ENCODE measurements around the gene ANKRD39.
"Not testable (repeated sequence)": the region's sequence is repeated elsewhere in the genome, so short reads cannot be mapped to it uniquely, and the experiment has no call there.

The ANKRD39 gene, protein sequence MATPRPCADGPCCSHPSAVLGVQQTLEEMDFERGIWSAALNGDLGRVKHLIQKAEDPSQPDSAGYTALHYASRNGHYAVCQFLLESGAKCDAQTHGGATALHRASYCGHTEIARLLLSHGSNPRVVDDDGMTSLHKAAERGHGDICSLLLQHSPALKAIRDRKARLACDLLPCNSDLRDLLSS

DNA sequence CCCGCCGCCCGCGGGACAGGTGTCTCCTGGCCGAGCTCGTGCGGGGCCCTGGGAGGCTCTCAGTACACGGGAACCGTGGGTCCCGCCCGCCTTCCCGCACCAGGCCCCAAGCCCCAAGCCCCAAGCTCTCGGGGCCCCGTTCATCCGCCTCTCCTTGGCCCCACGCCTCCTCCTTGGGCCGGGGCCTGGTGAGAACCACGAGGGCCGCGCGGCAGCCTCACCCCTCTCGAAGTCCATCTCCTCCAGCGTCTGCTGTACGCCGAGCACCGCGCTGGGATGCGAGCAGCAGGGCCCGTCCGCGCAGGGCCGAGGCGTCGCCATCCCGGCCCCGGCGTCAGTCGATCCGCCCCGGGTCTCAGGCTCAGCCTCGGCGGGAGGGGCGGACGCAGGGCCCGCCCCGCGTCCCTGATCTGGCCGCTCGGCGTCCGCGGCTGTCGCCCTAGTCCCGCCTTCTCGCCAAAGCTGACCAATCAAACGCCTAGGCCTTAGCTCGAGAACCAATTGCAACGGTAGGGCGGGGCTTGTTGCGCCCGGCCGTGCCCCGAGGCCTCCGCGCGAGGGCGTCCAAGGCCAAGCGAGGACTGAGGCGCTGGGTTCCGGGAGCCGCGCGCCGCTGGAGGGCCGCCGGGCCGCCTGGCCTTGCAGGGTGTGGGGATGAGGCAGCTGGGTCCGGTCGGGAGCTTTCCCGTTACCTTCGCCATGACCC lies at the start of gene ANKRD39:
ANKRD39 (minus strand) TSS at position 350 of the 706 bp plus-strand sequence; CDS start at position 321, 29 bp downstream.
- peak; percentile 96 for DNase-seq (ENCODE audit: low read depth)

DNA sequence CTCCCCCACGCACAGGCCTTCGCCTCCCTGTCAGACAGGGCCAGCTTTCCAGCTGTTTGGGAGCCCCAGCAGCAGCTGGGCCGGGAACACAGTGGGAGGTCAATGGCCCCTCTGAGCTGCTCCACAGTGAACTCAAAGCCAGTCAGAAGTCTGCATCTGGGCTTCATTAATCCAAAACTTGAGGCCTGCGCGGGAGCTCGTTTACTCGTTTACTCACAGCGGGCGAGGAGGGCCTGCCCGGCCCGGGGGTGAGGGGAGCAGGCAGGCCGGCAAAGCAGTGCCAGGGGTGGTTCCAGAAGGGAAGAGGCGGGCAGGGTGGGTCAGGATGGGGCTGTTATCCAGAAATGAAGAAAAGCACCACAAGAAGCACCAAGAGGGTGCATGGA lies 48.9 kb upstream of the ANKRD39 start:
- no peak for DNase-seq (ENCODE audit: low read depth)

DNA sequence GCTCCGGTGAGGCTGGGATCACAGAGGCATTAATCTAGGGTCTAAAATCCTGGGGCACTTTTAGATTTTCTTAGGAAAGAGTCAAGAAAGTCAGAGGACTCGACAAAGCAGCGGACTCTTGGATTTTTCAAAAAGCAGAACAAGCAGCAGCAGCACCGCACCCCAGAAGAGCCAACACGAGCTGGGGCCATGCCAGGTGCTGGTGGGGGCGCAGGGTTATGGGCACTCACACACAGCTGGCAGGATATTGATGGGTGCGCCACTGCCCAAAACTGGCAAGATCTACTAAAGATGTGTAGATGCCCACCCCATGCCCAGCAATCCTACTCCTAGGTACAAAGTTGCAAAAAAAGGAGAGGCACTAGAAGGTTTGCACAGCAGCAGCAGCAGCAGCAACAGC lies 46.0 kb upstream of the ANKRD39 start:
- DNase-seq (ENCODE audit: low read depth): no peak

DNA sequence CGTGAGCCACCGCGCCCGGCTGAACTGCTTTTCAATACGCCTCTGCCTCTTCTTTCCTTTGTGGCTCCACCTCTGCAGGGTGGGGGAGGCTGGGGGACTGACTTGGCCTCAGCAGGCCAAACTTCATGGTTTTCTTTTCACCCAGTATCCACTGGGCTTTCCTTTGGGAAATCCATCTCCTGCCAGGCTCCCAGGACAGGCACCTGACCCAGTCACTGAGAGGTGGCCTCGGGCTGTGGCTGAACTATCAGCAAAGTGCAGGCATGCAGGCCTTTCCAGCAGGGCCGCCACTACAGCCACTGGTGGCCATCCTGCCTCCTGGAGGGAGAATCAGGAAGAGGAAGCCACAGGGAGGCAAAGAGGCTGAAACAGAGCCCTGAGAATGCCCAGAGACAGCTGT lies 45.5 kb upstream of the ANKRD39 start:
- no peak for DNase-seq (ENCODE audit: low read depth)

DNA sequence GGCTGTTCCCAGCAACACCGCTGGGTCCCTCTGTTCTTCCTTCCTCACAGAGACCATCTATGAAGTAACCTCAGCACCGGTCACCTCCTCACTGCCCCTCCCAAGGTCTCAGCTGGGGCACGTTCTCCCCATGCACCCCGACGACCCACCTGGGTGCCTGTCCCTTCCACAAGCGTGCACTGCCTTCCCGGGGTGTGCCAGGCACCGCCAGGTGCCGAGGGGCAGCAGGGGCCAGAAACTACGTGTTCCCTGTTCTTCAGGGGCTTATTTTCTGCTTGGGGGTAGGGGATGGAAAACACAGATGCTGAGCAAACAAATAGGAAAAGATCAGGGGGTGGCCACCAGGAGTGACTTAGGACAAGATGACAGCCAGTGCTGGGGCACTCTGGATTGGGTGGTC lies 42.4 kb upstream of the ANKRD39 start:
- DNase-seq (ENCODE audit: low read depth): no peak

DNA sequence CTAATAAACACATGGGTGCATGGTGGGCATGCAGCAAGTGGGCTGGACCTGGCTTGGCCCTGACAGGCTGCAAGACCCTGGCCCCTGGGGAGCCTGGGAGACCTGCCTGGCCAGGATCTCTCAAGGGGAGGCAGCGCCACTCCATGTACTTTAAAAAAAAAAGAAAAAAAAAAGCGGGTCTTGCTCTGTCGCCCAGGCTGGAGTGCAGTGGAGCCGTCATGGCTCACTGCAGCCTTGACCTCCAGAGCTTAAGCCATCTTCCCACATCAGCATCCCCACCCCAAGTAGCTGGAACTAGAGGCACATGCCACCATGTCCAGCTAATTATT lies 41.6 kb upstream of the ANKRD39 start:
- no peak for DNase-seq (ENCODE audit: low read depth)

DNA sequence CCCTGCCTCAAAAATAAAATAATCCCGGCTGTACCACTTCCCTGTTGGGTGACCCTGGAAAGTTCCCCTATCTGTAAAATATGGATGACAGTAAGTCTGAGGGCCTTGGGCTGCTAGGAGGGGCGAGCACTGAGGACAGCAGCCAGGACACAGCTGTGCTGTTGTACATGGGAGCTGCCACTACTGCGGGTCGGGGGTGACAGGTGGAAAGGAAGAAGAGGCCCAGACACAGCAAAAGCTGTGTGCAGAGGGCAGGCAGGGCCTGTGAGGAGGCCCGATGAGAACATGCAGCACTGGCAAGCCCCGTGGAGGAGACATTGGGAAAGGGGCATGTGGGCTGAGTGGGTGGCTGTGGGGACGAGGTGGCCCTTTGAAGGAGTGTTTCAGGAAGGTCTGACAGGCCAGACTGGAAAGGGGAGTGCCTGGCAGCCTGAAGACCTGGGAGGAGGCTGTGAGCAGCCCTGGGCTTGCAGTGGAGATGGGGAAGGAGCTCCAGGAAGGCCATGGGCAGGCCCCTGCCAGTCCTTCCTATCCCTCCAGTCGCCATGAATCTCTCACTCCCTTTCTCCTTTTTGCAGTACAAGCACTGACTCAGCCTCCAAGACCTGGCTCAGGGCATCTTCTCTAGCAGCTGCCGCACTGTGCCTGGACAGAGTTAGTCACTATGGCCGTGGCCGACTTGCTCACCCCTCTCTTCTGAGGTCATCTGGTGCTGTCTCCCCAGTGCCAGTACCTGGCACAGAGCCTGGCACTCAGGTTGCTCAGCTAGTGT lies 41.0 kb upstream of the ANKRD39 start:
- DNase-seq (ENCODE audit: low read depth): no peak

DNA sequence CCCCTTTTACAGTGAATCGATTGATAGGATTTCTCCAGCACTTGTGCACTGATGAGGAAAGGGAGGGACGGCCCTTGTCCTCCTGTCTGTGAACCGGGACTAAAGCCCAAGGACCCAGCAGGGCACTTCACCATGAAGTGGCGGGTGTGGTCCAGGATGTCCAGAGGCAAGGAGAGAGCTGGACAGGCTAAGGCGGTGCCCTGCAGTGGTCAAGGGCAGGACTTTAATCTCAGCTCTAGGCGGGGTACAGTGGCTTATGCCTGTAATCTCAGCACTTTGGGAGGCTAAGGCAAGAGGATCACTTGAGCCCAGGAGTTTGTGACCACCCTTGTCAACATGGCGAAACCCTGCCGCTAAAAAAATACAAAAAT lies 40.3 kb upstream of the ANKRD39 start:
- no peak for DNase-seq (ENCODE audit: low read depth)

DNA sequence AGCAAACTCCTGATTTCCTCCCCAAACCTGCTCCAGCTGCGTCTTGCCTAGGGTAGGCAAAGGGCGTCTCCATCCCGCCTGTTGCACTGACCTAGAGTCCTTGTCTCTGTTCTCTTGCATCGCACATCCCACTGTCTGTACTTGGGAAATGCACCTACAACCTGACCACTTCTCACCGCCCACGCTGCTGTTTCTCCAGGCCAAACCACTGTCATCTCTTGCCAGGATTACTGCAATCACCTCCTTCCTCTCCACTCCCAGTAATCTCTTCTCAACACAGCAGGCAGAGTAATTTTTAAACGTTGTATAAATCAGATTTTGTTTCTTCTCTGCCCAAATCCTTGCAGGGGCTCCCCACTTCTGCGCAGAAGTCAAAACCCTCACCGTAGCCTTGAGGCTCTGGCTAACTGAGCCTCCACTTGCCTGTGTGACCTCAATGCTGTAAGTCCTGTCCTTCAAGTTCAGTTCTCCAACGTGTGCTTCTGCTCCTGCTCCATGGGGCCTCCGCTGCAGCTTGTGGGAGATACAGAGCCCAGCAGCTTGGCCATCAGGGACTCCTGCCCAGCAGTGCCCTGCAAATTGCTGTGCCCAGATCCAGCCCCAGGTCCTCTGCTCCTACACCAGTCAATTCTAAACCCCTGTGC lies 39.8 kb upstream of the ANKRD39 start:
- DNase-seq (ENCODE audit: low read depth): no peak

DNA sequence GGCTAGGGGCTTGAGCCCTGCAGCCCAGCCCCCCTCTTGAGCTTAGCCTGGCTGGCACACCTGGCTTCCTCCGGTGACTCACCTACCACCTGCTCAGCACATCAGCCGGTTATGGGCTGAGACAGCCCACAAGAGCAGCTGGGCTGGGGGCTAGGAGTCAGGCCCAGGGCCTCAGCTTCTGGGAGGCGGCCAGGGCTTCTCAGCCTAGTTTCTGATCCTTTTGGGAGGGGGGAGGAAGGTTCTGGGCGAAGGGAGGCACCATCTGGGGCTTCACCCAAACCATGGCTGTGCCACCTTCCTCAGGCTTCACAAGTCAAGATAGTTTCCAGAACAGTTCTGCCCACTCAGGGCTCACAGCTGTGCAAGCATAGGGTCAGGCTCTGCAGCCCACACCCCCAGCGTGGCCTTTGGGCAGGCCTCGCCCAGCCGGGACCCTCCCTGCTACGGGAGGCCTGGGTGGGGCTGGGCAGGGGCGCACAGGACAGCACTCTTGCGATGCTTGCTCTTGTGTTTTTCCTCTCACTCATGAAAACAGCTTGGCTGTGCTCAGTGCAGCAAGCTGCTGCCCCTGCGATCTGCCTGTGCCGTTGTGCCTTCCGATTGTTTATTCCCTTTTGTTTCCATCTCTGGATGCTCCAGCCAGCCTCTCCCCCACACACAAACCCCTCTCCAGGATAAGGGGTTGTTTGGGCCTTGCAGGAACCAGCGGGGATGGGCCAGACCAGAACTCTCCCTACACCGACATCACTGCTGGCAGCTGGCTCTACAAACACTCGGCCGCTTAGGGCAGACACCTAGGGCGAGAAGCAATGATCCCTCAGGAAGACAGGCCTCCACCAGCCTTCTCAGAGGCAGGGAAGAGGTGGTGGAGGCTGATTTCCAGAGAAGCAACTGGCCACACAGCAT lies 38.2 kb upstream of the ANKRD39 start:
- no peak for DNase-seq (ENCODE audit: low read depth)

DNA sequence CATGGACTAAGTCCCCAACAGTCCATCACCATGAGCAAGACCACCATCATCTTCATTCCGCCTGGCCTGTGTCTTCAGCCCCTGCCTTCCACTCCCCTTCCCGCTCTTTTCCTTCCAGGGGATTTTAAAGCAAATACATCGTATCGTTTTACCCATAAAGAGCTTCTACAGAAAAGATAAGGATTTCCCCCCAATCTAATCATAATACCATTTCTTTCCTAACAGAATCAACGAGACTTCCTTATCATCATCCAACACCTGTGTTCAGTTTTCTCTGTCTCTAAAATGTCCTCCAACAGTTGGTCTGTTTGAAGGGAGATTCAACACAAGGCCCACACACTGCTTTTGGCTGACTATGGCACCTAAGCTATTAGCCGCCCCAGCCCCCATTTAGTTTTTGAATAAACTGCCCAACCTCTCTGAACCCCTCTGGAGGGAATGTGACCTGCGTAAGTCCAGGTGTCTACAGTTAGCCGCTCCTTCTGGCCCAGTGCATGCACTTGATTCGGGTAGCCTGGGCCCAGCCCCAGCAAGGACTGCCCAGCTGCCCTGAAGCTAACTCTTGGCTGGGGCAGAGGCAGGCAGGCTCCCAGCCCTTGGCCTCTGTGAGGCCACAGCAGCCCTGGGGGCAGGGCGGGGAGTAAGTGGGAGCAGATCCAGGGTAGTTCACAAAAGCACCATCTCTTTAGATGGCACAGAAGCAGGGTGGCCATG lies 37.4 kb upstream of the ANKRD39 start:
- DNase-seq (ENCODE audit: low read depth): no peak

DNA sequence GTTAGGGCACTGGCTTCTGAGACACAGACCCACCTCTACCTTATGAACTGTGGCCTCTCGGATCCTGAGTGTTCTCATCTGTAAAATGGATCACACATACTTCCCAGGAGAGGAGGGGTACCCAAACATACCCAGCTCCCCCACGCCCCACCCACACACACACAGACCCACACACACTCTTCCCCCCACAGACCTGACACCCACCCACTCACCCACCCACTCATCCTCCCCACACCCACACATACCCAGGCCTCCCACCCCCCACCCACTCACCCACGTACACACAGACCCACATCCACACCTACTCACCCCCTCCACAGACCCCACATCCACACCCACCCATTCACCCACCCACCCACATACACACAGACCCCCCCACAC lies 36.3 kb upstream of the ANKRD39 start:
- no peak for DNase-seq (ENCODE audit: low read depth)

DNA sequence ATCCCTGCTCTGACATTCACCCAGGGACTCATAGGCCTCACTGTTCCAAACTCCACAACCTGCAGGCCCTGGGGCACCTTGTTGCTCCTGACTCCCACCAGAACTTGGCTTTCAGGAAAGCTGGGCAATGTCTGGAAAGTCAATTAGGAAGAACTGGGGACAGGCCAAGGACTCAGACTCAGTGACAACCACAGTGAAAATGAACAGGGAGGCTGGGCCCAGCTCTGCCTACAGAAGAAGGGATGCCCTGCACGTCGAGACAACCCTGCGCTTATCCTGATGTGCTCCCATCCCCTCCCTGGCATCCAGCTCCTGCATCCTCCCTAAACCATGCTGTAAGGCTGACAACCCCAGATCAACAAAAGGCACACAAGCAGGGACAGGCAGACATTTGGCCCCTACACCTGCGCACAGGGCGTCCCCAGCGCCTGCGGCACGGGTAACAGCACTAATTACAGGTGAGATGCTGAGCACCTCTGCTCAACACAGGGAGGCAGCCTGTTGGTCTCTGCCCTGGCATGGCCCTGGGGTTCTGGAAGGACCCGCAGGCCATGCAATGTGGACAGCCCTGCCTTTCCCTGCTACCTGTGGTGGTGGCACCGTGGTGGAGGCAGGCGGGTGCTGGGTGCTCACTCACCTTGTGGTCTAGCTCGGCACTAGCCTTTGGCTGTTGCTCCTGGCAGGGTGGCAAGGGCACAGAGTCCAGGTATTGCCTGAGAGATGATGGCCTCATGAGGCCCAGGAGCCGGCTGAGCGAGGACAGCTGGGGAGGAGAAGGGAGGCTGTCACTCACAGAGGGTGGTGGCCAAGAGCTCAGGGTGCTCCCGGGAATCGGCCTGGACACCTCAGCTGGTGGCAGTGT lies 35.7 kb upstream of the ANKRD39 start:
- DNase-seq (ENCODE audit: low read depth): no peak

DNA sequence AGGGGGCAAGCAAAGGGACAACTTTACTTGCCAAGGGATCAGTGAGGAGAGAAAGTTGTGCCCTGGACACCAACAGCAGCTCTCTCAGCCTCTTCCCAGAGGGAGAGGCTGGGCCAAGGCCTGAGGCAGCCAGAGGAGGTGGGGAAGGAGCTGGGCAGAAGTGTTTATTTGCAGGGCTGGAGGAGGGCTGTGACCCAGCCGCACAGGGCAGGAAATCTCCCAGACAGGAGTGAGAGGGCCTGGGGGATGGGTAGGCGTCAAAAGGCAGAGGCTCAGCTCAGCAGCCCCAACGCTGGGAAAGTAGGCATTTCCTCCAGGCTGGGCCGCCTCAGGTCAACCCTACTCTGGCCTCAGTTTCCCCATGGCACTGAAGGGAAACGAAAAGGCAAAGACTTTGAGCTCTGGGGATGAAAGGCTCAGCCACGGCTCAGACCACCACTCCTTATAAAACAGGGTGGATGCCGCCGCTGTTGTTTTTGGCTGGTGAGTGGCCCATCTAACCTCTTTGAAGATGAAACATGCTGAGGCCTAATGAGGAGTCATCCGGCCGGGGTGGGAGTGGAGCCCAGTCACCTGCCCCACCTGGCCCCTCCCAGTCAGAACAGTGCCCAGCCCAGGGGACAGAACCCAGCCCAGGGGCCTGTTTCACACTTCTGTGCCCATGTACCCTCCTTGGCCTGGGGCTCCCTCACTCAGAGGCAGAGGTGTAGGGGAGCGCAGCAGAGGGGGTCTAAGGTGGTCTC lies 33.9 kb upstream of the ANKRD39 start:
- no peak for DNase-seq (ENCODE audit: low read depth)

DNA sequence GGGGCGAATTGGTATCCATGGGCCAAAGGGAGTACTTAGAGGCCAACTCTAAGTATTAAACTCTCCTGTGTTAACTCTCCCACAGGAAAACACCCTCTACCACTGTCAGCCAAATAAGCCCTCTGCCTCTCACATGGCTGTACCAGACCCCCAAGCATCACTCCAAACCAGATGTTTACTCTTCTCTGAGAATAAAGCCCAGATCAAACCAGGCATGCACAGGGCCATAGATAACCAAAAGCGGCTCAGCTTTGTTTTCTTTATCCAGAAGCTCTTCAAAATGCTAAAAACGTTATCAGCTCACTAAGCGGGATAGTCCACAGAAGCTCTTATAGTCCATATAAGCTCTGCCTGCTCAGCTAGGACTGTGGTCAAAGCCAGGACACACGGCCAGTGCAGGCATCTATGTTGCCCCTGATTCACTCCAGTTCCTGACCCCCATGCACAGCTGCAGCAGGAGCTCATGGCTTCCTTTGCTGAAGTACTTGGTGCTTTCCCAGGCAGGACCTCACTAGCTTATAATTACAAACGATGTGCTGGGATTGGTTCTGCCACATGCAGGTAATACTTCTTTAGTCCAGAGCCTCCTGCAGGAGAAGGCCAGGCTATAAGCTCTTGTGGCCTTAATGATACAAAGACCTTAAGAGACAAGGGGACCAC lies 33.0 kb upstream of the ANKRD39 start:
- DNase-seq (ENCODE audit: low read depth): no peak

DNA sequence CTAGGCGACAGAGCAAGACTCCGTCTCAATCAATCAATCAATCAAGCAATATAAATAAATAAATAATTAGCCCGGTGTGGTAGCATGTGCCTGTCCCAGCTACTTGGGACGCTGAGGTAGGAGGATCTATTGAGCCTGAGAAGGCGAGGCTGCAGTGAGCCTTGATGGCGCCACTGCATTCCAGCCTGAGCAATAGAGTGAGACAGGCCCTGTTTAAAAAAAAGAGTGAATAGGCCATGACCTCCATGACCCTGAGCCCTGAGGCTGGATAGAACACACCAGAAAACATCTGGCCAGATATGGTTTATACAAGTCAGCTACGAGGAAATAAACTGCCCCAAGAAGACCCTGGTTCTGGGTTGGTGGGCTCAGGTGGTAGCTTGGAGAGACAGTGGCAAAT lies 32.4 kb upstream of the ANKRD39 start:
- no peak for DNase-seq (ENCODE audit: low read depth)

DNA sequence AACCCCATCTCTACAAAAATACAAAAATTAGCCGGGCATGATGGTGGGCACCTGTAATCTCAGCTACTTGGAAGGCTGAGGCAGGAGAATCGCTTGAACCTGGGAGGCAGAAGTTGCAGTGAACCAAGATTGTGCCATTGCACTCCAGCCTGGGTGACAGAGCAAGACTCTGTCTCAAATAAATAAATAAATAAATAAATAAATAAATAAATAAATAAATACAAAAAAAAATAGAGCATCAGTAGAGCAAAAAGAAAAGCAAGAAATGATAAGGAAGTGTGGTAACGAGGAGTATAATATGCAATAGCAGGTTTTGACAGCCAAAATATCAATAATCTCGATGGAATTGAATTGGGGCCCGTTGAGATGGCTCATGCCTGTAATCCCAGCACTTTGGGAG lies 31.7 kb upstream of the ANKRD39 start:
- not testable (repeated sequence) for DNase-seq (ENCODE audit: low read depth)

DNA sequence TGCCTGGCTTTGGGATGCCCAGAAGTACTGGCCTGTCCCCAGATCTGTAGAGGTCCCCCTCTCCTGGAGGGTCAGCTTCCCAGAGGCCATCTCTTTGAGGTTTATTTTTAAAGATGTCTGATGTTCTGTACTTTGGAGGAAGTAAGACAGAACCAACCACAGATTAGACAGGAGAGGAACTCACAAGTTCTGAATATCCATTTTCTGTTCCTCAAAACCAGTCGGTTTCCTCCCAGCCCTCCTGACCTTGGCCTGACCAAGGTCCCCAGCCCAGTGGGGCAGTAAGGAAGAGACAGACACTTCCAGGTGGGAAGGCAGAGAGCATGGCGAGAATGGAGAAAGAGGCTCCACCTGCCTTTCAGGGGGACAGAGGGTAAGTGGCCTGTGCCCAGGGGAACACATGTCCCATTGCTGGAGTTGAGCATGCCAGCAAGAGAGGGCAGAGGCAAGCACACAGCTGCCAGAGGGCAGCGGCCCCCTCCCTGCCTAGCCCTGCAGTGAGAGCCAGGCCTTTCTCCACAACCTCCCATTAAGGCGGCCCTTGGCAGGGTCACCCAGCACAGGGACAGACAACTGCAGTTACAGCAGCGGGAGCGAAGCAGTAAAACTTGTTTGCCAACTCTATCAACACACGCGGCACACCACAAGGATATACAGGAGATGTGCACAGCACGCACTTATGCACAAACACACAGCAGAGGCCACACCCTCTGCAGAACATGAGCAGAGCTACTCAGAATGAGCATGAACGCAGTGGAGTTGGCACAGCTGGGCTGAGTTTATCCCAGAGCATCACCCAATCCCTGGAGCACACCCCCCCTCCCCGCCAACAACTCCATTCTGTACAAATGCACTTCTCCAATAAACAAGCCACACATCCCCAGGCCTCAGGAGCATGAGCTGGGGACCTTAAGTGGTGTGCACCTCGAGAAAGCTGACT lies 30.5 kb upstream of the ANKRD39 start:
- no peak for DNase-seq (ENCODE audit: low read depth)

All from stimulated activated CD8-positive, alpha-beta memory T cell treated with anti-CD3 and anti-CD28 coated beads, Interleukin-12 subunit alpha, Interleukin-12 subunit beta, amount 100 ng/mL, for 4 hours (primary cell).